ENCODE data around the gene SLC4A9.
"Not testable (repeated sequence)": the region's sequence is repeated elsewhere in the genome, so short reads cannot be mapped to it uniquely, and the experiment has no call there.

The SLC4A9 gene

GRCh38 chr5:140399979-140400729 is 40.2 kb downstream of the SLC4A9 start:
- DNase-seq (ENCODE audit: low read depth in 2 of 2): no peak

DNA sequence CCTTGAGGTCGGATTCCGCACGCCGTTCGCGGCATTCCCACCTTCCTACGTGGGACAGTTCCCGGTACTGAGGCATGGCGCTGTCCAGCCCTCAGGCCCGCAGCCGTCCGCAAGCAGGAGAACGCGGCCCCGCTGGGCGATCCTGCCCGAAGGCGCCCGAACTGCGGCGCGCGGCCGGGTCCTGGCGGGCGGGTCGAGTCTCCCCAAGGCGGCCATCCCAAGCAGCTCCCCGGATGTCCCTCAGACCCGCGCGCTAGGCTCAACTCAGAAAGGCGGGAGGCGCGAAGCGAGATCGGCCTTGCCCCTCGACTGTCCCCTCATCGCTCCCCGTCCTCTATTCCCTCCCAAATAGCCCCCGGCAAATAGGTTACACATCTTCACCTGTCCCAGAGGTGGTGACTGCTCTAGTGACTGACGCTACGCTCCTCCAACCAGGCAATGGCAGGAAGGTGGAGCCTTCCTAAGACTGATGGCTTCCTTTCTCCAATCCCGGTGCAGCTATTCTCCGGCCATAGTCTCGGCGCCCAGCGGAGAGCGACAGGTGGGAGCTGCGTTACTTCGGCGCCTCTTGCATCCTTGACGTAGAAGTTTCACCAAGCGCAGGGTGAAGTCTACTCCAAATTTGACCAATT is 40.9 kb downstream of the SLC4A9 start:
- peak; percentile 66 to 71 for DNase-seq (ENCODE audit: low read depth in 2 of 2)

DNA sequence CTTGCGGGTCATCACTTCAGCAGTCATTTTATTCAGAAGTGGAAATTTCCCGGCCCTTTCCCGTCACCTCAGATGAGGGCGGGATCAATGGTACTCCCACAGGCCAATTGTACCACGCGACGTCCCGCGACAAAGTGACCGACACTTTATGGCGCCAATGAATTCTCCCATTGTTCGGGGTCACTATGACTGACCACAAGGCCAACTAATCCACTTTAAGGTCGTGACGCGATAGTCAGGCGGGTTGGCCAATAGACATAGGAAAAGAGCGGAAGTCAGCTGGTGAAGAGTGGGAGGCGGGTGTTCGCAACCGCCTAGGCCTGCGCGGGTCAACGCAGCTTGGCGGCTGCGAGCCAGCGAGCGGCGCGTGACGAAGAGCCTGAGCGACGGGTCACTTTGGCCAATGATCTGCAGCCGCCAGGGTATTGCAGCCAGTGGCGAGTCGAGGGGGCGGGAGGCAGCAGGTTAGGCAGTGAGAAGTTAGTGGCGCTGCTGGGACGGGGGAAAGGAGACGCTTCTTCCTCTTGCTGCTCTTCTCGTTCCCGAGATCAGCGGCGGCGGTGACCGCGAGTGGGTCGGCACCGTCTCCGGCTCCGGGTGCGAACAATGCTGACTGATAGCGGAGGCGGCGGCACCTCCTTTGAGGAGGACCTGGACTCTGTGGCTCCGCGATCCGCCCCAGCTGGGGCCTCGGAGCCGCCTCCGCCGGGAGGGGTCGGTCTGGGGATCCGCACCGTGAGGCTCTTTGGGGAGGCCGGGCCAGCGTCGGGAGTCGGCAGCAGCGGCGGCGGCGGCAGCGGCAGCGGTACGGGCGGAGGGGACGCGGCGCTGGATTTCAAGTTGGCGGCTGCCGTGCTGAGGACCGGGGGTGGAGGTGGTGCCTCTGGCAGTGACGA is 41.6 kb downstream of the SLC4A9 start, which contains the start of gene ANKHD1:
TSS of gene ANKHD1 (plus strand) at position 472 of the 896 bp plus-strand sequence. CDS start at position 607, 135 bp downstream.
- peak; percentile 90 to 94 for DNase-seq (ENCODE audit: low read depth in 2 of 2)

- DNase-seq (ENCODE audit: low read depth in 2 of 2): peak; percentile 28 to 32
Observed at GRCh38 chr5:140402258-140403074, 42.5 kb downstream of the SLC4A9 start.

GRCh38 chr5:140403613-140404012 is 43.6 kb downstream of the SLC4A9 start:
- no peak for DNase-seq (ENCODE audit: low read depth in 2 of 2)

GRCh38 chr5:140408750-140409241 is 48.8 kb downstream of the SLC4A9 start:
- no peak for DNase-seq (ENCODE audit: low read depth in 2 of 2)

DNA sequence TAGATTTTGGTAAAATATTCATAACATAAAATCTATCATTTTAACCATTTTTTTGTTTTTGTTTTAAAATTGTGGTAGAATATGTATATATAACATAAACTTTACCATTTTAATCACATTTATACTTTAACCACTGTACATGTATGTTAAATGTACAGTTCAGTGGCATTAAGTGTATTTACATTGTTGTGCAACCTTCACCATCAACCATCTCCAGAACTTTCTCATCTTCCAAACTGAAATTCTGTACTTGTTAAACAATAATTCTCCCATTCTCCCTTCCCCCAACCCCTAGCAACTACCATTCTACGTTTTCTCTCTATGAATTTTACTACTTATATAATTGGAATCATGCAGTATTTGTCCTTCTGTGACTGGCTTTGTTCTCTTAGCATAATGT is 53.2 kb downstream of the SLC4A9 start:
- DNase-seq (ENCODE audit: low read depth in 2 of 2): no peak

DNA sequence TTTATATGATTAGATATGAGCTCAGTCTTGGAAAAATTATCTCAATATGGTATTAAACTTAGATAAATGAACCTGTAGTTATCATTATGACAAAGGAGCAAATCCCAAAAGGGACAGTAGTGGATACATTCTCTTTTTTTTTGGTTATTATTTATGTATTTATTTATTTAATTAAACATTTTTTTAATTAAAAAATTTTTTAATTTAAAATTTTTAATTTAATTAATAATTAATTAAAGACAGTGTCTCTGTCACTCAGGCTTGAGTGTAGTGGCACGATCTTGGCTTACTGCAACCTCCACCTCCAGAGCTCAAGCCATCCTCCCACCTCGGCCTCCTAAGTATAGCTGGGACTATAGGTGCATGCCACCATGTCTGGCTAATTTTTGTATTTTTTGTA is 57.2 kb downstream of the SLC4A9 start:
- no peak for DNase-seq (ENCODE audit: low read depth in 2 of 2)

- no peak for DNase-seq (ENCODE audit: low read depth in 2 of 2)
Observed at GRCh38 chr5:140418862-140419520, 59.0 kb downstream of the SLC4A9 start.

DNA sequence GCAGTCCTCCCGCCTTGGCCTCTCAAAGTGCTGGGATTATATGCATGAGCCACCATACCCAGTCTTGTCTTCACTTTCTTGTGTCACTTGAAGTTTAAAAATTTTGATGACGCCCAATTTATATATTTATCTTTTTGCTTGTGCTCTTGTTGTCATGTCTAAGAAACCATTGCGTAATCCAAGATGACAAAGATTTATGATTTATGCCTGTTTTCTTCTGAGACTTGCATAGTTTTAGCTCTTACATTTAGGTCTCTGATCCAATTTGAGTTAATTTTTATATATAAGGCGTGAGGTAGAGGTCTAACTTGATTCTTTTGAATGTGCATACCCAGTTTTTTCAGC is 60.2 kb downstream of the SLC4A9 start:
- DNase-seq (ENCODE audit: low read depth in 2 of 2): no peak

DNA sequence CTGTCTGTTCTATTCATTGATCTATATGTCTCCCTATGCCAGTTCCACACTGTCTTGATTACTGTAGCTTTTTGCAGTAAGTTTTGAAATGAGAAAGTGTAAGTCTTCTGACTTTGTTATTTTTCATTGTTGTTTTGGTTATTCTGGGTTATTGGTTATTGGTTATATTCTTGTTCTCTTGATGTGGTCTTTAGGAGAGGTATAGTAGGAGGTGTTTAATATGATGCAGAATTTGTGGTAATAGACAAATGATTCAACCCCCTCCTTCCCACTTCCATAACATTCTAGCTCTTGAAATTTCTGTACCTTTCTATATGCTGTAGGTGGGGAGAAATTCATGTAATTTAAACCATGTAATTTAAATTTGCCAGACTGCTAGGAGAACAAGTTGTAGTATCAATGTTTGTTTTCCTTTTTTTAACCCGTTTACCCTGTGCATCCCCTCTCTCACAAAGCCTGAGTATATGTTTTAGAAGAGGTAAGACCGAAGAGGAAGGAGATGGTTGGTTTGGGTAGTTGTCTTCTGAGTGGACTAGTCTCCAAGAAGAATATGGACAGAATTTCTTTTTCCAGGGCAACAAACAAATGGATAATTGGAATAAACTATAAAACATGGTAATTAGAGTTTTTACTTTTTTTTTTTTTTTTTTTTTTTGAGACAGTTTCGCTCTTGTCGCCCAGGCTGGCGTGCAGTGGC is 60.8 kb downstream of the SLC4A9 start:
- DNase-seq (ENCODE audit: low read depth in 2 of 2): no peak

DNA sequence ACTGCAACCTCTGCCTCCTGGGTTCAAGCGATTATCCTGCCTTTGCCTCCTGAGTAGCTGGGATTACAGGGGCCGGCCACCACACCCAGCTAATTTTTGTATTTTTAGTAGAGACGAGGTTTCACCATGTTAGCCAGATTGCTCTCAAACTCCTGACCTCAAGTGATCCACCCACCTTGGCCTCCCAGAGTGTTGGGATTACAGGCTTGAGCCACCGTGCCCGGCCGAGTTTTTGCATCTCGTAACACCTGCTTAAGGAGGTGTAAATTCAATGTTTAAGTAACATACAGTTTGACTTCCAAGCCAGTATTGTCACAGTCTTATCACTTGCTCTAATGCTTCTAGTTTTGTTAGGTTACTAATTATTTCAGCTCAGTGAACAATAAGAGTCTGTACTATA is 61.4 kb downstream of the SLC4A9 start:
- not testable (repeated sequence) for DNase-seq (ENCODE audit: low read depth in 2 of 2)

DNA sequence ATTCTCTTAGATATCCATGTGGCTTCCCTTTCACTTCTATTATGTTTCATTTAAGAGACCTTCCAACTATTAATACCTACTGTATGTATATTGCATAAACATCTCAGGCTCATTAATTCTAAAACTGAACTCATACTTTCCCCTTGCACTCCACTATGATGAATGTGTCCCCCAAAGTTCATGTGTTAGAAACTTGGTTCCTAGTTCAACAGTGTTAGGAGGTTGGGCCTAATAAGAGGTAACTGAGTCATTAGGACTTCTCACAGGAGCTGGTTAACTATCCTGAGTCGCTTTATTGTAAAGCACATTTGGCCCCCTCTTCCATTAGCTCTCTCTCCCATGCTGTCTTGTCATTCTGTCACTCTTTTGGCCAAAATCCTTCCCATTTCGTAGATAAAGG is 63.6 kb downstream of the SLC4A9 start:
- no peak for DNase-seq (ENCODE audit: low read depth in 2 of 2)

GRCh38 chr5:140424135-140424534 is 64.1 kb downstream of the SLC4A9 start:
- DNase-seq (ENCODE audit: low read depth in 2 of 2): no peak
